Measurements from ENCODE around the gene CMKLR1.

Gene CMKLR1, protein sequence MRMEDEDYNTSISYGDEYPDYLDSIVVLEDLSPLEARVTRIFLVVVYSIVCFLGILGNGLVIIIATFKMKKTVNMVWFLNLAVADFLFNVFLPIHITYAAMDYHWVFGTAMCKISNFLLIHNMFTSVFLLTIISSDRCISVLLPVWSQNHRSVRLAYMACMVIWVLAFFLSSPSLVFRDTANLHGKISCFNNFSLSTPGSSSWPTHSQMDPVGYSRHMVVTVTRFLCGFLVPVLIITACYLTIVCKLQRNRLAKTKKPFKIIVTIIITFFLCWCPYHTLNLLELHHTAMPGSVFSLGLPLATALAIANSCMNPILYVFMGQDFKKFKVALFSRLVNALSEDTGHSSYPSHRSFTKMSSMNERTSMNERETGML
- long read RNA-seq, result 0 reads

DNA sequence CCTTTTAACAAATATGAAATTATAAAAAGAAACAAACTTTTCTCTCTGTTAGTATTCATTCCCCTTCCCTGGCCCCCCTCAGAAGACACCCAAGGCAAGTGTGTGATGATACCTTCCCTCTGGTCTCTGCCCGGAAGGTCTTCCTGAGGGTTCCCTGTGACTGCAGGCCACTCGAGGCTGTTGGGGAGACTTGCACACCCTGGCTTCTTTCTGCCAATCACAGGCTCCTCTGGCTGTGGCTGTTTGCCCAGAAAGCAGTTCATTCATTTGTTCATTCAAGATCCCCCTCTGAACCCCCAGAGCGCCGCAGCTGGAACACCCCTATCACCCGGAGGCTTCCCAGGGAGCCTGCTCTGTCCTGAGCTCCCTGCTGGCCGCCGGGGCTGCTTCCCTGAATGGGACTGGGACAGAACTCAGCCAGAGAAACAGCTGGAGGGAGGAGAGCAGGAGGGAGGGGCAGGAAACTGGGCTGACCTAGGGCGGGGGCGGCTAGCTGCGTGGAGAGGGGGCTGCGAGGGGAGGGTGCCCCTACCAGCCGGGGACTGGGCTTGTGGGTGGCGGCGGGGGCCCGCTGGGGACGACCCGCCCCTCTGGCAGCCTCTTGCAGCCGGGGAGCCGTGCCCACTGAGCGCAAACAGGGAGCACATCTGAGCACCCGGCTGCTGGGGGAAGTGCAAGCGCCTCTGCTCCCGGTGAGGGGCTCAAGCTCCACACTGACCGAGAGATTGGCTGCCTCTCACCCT is at the start of gene CMKLR1:
CMKLR1 (minus strand) TSS at position 397 of the 743 bp plus-strand sequence. CDS start 45,720 bp downstream, outside the sequence.
- no peak for DNase-seq (ENCODE audit: low read depth in 1 of 2, low spot score in 1 of 2)
- Histone ChIP-seq H3K27ac (replicated peaks) (no peak within 1 kb of the TSS), H3K4me3 (replicated peaks; ENCODE audit: insufficient read depth, low read length) (no peak within 1 kb of the TSS), H3K27me3 (ENCODE audit: insufficient read depth, poor library complexity, severe bottlenecking) (peaks cover 23% of the 10 kb centered on the region)
- TF ChIP-seq SPI1 (IDR thresholded peaks at IDR 0.05; ENCODE audit: borderline replicate concordance, low read depth), result no peak
- no peak for TF ChIP-seq POLR2AphosphoS5 (IDR thresholded peaks at IDR 0.05; ENCODE audit: low read depth)
- TF ChIP-seq GABPA (IDR thresholded peaks at IDR 0.05; ENCODE audit: low read depth), result no peak

DNA sequence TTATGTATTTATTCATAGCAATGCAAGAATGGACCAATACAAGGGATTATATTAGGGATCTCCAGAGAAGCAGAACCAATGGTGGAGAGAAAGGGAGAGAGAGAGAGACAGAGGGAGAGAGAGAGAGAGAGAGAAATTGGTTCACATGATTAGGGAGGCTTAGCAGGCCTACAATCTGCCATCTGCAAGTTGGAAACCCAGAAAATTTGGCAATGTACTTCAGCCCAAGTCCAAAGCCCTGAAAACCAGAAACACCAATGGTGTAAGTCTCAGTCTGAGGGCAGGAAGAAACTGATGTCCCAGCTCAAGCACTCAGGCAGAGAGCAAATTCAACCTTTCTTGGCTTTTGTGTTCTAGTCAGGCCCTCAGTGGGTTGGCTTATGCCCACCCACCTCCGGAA is 48.7 kb upstream of the CMKLR1 start:
- DNase-seq (ENCODE audit: low read depth in 1 of 2, low spot score in 1 of 2), result no peak
- H3K4me3 ChIP-seq (replicated peaks; ENCODE audit: insufficient read depth, low read length), result no peak overlapping the region
- H3K27ac ChIP-seq (replicated peaks), result no peak overlapping the region
- H3K27me3 ChIP-seq (ENCODE audit: insufficient read depth, poor library complexity, severe bottlenecking), result no peaks in the 10 kb centered on the region
- TF ChIP-seq, protein P1, sequence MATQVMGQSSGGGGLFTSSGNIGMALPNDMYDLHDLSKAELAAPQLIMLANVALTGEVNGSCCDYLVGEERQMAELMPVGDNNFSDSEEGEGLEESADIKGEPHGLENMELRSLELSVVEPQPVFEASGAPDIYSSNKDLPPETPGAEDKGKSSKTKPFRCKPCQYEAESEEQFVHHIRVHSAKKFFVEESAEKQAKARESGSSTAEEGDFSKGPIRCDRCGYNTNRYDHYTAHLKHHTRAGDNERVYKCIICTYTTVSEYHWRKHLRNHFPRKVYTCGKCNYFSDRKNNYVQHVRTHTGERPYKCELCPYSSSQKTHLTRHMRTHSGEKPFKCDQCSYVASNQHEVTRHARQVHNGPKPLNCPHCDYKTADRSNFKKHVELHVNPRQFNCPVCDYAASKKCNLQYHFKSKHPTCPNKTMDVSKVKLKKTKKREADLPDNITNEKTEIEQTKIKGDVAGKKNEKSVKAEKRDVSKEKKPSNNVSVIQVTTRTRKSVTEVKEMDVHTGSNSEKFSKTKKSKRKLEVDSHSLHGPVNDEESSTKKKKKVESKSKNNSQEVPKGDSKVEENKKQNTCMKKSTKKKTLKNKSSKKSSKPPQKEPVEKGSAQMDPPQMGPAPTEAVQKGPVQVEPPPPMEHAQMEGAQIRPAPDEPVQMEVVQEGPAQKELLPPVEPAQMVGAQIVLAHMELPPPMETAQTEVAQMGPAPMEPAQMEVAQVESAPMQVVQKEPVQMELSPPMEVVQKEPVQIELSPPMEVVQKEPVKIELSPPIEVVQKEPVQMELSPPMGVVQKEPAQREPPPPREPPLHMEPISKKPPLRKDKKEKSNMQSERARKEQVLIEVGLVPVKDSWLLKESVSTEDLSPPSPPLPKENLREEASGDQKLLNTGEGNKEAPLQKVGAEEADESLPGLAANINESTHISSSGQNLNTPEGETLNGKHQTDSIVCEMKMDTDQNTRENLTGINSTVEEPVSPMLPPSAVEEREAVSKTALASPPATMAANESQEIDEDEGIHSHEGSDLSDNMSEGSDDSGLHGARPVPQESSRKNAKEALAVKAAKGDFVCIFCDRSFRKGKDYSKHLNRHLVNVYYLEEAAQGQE (IDR thresholded peaks at IDR 0.05; ENCODE audit: insufficient replicate concordance, low read depth), result no peak
- TF ChIP-seq SPI1 (IDR thresholded peaks at IDR 0.05; ENCODE audit: borderline replicate concordance, low read depth), result no peak
- TF ChIP-seq, protein P2, sequence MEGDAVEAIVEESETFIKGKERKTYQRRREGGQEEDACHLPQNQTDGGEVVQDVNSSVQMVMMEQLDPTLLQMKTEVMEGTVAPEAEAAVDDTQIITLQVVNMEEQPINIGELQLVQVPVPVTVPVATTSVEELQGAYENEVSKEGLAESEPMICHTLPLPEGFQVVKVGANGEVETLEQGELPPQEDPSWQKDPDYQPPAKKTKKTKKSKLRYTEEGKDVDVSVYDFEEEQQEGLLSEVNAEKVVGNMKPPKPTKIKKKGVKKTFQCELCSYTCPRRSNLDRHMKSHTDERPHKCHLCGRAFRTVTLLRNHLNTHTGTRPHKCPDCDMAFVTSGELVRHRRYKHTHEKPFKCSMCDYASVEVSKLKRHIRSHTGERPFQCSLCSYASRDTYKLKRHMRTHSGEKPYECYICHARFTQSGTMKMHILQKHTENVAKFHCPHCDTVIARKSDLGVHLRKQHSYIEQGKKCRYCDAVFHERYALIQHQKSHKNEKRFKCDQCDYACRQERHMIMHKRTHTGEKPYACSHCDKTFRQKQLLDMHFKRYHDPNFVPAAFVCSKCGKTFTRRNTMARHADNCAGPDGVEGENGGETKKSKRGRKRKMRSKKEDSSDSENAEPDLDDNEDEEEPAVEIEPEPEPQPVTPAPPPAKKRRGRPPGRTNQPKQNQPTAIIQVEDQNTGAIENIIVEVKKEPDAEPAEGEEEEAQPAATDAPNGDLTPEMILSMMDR (IDR thresholded peaks at IDR 0.05; ENCODE audit: insufficient read depth, low read length), result no peak
- no peak for TF ChIP-seq GABPA (IDR thresholded peaks at IDR 0.05; ENCODE audit: low read depth)
- TF ChIP-seq POLR2AphosphoS5 (IDR thresholded peaks at IDR 0.05; ENCODE audit: low read depth), result no peak

DNA sequence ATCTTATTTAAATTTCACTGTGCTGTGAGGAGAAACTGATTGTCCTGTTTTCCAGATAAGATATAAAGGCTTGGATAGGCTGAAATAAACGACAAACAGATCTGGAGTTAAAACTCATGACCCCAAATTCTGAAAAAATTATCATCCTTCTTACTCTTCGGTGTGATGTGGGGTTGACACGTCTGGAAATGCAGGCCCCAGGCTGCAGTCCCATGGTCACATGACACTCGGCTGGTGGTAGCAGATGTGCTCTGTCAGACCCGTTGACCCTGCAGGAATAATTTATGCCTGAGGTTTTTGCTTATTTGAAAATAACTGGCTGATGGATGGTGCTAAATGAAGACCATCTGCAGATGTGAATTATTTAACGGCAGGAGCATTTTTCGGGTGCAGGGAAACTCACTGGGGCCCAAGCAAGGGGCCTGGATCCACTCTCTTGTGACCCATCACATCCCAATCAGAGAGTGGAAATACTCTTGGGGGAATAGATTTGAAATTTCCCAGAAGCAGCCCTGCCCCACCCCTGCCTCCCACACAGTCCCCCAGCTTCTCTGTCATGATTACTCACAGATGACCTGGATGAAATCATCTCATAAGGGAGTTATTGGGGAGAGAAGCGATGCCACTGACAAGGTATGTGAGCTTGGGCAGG is 47.7 kb upstream of the CMKLR1 start:
- DNase-seq (ENCODE audit: low read depth in 1 of 2, low spot score in 1 of 2), result no peak

More for the DNA sequence above, 47.7 kb upstream of the CMKLR1 start:
- no peak overlapping the region for H3K27ac ChIP-seq (replicated peaks)
- H3K27me3 ChIP-seq (ENCODE audit: insufficient read depth, poor library complexity, severe bottlenecking), result no peaks in the 10 kb centered on the region
- no peak overlapping the region for H3K4me3 ChIP-seq (replicated peaks; ENCODE audit: insufficient read depth, low read length)
- TF ChIP-seq POLR2AphosphoS5 (IDR thresholded peaks at IDR 0.05; ENCODE audit: low read depth), result no peak
- no peak for TF ChIP-seq SPI1 (IDR thresholded peaks at IDR 0.05; ENCODE audit: borderline replicate concordance, low read depth)
- TF ChIP-seq, protein P2 (IDR thresholded peaks at IDR 0.05; ENCODE audit: insufficient read depth, low read length), result no peak
- no peak for TF ChIP-seq GABPA (IDR thresholded peaks at IDR 0.05; ENCODE audit: low read depth)
- TF ChIP-seq, protein P1 (IDR thresholded peaks at IDR 0.05; ENCODE audit: insufficient replicate concordance, low read depth), result no peak
